ENCODE results near the gene ADAMTS18.

The ADAMTS18 gene

GRCh38 chr16:77450790-77451487 is 16.1 kb upstream of the ADAMTS18 start (continued):
- no peak for TF ChIP-seq ZNF37A (tag by site-specific recombination; IDR thresholded peaks at IDR 0.05)
- peak; percentile 59 for TF ChIP-seq ZNF350 (tag by site-specific recombination; IDR thresholded peaks at IDR 0.05)
- no peak for TF ChIP-seq REPIN1 (tag by site-specific recombination; IDR thresholded peaks at IDR 0.05; ENCODE audit: low read depth)
- no peak for TF ChIP-seq ZNF639 (tag by site-specific recombination; IDR thresholded peaks at IDR 0.05)
- no peak for TF ChIP-seq ZBTB7A (tag by site-specific recombination; IDR thresholded peaks at IDR 0.05; ENCODE audit: low read depth)
- TF ChIP-seq ZSCAN30 (tag by site-specific recombination; IDR thresholded peaks at IDR 0.05), result peak; percentile 82
- TF ChIP-seq ZNF623 (tag by site-specific recombination; IDR thresholded peaks at IDR 0.05), result peak; percentile 85
- no peak for TF ChIP-seq ZBTB48 (tag by site-specific recombination; IDR thresholded peaks at IDR 0.05)
- no peak for TF ChIP-seq ZNF707 (tag by site-specific recombination; IDR thresholded peaks at IDR 0.05)
- no peak for TF ChIP-seq ZNF501 (tag by site-specific recombination; IDR thresholded peaks at IDR 0.05)
- TF ChIP-seq RBAK (tag by site-specific recombination; IDR thresholded peaks at IDR 0.05), result no peak
- no peak for TF ChIP-seq ZNF560 (tag by site-specific recombination; IDR thresholded peaks at IDR 0.05; ENCODE audit: borderline replicate concordance)
- peak; percentile 86; the same call in 1 of the 2 replicates for TF ChIP-seq ZNF561 (tag by site-specific recombination; IDR thresholded peaks at IDR 0.05; ENCODE audit: borderline replicate concordance)
- no peak for TF ChIP-seq ZNF473 (tag by site-specific recombination; IDR thresholded peaks at IDR 0.05)
- TF ChIP-seq, protein P1, sequence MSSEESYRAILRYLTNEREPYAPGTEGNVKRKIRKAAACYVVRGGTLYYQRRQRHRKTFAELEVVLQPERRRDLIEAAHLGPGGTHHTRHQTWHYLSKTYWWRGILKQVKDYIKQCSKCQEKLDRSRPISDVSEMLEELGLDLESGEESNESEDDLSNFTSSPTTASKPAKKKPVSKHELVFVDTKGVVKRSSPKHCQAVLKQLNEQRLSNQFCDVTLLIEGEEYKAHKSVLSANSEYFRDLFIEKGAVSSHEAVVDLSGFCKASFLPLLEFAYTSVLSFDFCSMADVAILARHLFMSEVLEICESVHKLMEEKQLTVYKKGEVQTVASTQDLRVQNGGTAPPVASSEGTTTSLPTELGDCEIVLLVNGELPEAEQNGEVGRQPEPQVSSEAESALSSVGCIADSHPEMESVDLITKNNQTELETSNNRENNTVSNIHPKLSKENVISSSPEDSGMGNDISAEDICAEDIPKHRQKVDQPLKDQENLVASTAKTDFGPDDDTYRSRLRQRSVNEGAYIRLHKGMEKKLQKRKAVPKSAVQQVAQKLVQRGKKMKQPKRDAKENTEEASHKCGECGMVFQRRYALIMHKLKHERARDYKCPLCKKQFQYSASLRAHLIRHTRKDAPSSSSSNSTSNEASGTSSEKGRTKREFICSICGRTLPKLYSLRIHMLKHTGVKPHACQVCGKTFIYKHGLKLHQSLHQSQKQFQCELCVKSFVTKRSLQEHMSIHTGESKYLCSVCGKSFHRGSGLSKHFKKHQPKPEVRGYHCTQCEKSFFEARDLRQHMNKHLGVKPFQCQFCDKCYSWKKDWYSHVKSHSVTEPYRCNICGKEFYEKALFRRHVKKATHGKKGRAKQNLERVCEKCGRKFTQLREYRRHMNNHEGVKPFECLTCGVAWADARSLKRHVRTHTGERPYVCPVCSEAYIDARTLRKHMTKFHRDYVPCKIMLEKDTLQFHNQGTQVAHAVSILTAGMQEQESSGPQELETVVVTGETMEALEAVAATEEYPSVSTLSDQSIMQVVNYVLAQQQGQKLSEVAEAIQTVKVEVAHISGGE (tag by site-specific recombination; conservative IDR thresholded peaks at IDR 0.05; ENCODE audit: low read depth), result no peak
- TF ChIP-seq, protein P2, sequence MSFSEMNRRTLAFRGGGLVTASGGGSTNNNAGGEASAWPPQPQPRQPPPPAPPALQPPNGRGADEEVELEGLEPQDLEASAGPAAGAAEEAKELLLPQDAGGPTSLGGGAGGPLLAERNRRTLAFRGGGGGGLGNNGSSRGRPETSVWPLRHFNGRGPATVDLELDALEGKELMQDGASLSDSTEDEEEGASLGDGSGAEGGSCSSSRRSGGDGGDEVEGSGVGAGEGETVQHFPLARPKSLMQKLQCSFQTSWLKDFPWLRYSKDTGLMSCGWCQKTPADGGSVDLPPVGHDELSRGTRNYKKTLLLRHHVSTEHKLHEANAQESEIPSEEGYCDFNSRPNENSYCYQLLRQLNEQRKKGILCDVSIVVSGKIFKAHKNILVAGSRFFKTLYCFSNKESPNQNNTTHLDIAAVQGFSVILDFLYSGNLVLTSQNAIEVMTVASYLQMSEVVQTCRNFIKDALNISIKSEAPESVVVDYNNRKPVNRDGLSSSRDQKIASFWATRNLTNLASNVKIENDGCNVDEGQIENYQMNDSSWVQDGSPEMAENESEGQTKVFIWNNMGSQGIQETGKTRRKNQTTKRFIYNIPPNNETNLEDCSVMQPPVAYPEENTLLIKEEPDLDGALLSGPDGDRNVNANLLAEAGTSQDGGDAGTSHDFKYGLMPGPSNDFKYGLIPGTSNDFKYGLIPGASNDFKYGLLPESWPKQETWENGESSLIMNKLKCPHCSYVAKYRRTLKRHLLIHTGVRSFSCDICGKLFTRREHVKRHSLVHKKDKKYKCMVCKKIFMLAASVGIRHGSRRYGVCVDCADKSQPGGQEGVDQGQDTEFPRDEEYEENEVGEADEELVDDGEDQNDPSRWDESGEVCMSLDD (tag by site-specific recombination; IDR thresholded peaks at IDR 0.05), result no peak
- TF ChIP-seq ZFP37 (tag by site-specific recombination; IDR thresholded peaks at IDR 0.05), result no peak
- no peak for TF ChIP-seq SETDB1 (IDR thresholded peaks at IDR 0.05; ENCODE audit: insufficient read length, low read length)
- no peak for TF ChIP-seq ZNF747 (tag by site-specific recombination; IDR thresholded peaks at IDR 0.05)
- no peak for TF ChIP-seq ZNF510 (tag by site-specific recombination; IDR thresholded peaks at IDR 0.05; ENCODE audit: insufficient replicate concordance)
- TF ChIP-seq ZNF211 (tag by site-specific recombination; IDR thresholded peaks at IDR 0.05; ENCODE audit: low read depth), result no peak
- TF ChIP-seq SP7 (tag by site-specific recombination; IDR thresholded peaks at IDR 0.05), result no peak
- TF ChIP-seq ZNF132 (tag by site-specific recombination; IDR thresholded peaks at IDR 0.05; ENCODE audit: borderline replicate concordance), result no peak
- TF ChIP-seq HOXA7 (CRISPR knock-in tag; IDR thresholded peaks at IDR 0.05; ENCODE audit: borderline replicate concordance), result no peak
- TF ChIP-seq, protein P3, sequence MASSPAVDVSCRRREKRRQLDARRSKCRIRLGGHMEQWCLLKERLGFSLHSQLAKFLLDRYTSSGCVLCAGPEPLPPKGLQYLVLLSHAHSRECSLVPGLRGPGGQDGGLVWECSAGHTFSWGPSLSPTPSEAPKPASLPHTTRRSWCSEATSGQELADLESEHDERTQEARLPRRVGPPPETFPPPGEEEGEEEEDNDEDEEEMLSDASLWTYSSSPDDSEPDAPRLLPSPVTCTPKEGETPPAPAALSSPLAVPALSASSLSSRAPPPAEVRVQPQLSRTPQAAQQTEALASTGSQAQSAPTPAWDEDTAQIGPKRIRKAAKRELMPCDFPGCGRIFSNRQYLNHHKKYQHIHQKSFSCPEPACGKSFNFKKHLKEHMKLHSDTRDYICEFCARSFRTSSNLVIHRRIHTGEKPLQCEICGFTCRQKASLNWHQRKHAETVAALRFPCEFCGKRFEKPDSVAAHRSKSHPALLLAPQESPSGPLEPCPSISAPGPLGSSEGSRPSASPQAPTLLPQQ (tag by site-specific recombination; IDR thresholded peaks at IDR 0.05), result 0 out of 2 replicates have a peak, but pooled peaks have one; percentile 21
- TF ChIP-seq ZNF426 (tag by site-specific recombination; IDR thresholded peaks at IDR 0.05), result no peak
- peak; percentile 16 for TF ChIP-seq ZNF529 (tag by site-specific recombination; IDR thresholded peaks at IDR 0.05; ENCODE audit: insufficient replicate concordance)
- TF ChIP-seq ZNF660 (tag by site-specific recombination; IDR thresholded peaks at IDR 0.05), result 0 out of 2 replicates have a peak, but pooled peaks have one; percentile 18
- TF ChIP-seq ZNF423 (tag by site-specific recombination; IDR thresholded peaks at IDR 0.05), result no peak
- no peak; the same call in 1 of the 2 replicates for TF ChIP-seq KLF8 (tag by site-specific recombination; IDR thresholded peaks at IDR 0.05)
- TF ChIP-seq ZNF16 (tag by site-specific recombination; IDR thresholded peaks at IDR 0.05; ENCODE audit: low read depth), result no peak

Data from HEK293 (cell line).